ENCODE data around the gene IGF2BP2. TPM values are rescaled to one million over a fixed set of nuclear protein-coding genes. Genes with fewer than 3 reads are reported as not detected.

IGF2BP2 gene
- total and polyA plus RNA-seq, 2 of the 8 experiments (the other 6 are each of a cell fraction or from before 2014, with no cell fraction given): 7.4 to 121 TPM

DNA sequence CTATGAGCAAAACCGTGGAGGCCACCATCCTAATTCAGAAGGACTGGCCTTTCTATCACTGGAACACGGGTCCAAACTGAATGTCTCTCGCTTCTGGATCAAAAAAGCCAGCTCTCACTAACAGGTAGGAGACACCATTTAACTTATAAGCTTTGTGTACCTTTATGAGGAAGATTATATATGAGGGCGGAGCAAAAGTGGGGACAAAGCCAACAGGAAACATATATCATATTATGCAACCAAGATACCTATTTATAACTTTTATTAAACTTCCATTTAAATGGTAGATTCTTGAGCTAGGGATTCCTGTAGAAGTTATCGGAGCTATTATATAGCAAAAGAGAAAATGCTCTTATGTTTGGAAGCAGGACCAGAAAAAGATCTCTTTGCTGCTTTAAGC, 78.4 kb downstream of the IGF2BP2 start:
- no peaks in the 10 kb centered on the region for H3K27me3 ChIP-seq (replicated peaks in 1 of 4; ENCODE audit: control insufficient read depth in 3 of 4, extremely low read depth in 1 of 4, insufficient read depth in 3 of 4, low read length in 3 of 4)
- CTCF ChIA-PET (ENCODE audit: partially characterized antibody): interaction anchor here (0.6 to 21.4 kb wide), 13 partner anchors 10 to 166 kb away, joined by 3 to 345 read pairs (median 4); no protein-coding TSS in a partner anchor
- no peaks in the 10 kb centered on the region for H3K23me2 ChIP-seq (ENCODE audit: low read depth, low read length)
- H3K14ac ChIP-seq (ENCODE audit: insufficient read length): no peak overlapping the region
- DNase-seq (ENCODE audit: low read depth in 1 of 2, low spot score in 2 of 2) (no peak), FAIRE-seq (no peak)
- H2BK12ac ChIP-seq (ENCODE audit: low read depth, low read length): no peak overlapping the region
- H2BK120ac ChIP-seq (replicated peaks; ENCODE audit: low read depth, low read length): no peak overlapping the region
- H4K20me1 ChIP-seq (replicated peaks in 1 of 2; ENCODE audit: control insufficient read depth in 1 of 2, insufficient read depth in 2 of 2, low read length in 2 of 2): peaks cover 15 to 16% of the 10 kb centered on the region in 2 experiments
- peaks cover 7 to 94% of the 10 kb centered on the region in 2 experiments; a peak in 3 of 4 replicates for H3K79me2 ChIP-seq (ENCODE audit: control insufficient read depth in 1 of 2, insufficient read depth in 2 of 2, low read length in 2 of 2)
- H2BK15ac ChIP-seq (ENCODE audit: low read length): no peak overlapping the region
- no peak overlapping the region; a peak in 1 of 7 replicates for H3K9ac ChIP-seq (replicated peaks in 1 of 4; ENCODE audit: extremely low read depth in 1 of 4, low read depth in 3 of 4, low read length in 3 of 4)
- no peak overlapping the region for H3K56ac ChIP-seq (replicated peaks; ENCODE audit: insufficient read length, low read depth, low read length)
- no peak overlapping the region for H3K18ac ChIP-seq (ENCODE audit: extremely low read depth, low read length)
- no peak overlapping the region for H2AFZ ChIP-seq (ENCODE audit: low read length)
- H2BK5ac ChIP-seq (ENCODE audit: low read depth, low read length): no peak overlapping the region
- H4K91ac ChIP-seq (replicated peaks; ENCODE audit: insufficient read length, low read length): no peak overlapping the region
- H3K79me1 ChIP-seq (ENCODE audit: low read depth, low read length): peaks cover 5% of the 10 kb centered on the region; the same call in 1 of the 2 replicates
- H3K4me1 ChIP-seq (replicated peaks in 1 of 4; ENCODE audit: control insufficient read depth in 3 of 4, insufficient read depth in 4 of 4, low read length in 3 of 4): peaks cover 2 to 26% (median 9%) of the 10 kb centered on the region in 4 experiments; a peak in 5 of 7 replicates
- H2BK20ac ChIP-seq (ENCODE audit: low read length): no peak overlapping the region
- no peak overlapping the region for H3K4me3 ChIP-seq (ENCODE audit: extremely low read depth in 1 of 4, insufficient read depth in 2 of 4, low read depth in 3 of 4, low read length in 4 of 4)
- no peaks in the 10 kb centered on the region for H3K9me3 ChIP-seq (ENCODE audit: insufficient read depth in 2 of 2, low read depth in 1 of 2, low read length in 1 of 2)
- no peak overlapping the region for H3K27ac ChIP-seq (ENCODE audit: low read depth, low read length)
- POLR2A ChIA-PET (ENCODE audit: partially characterized antibody): interaction anchor here (0.6 to 3.1 kb wide), 8 partner anchors 12 to 190 kb away, joined by 3 to 14 read pairs (median 3); no protein-coding TSS in a partner anchor
- no peak overlapping the region for H3K23ac ChIP-seq (ENCODE audit: insufficient read length)
- no peak overlapping the region for H4K5ac ChIP-seq (ENCODE audit: insufficient read length, low read depth, low read length)
- H3K4me2 ChIP-seq (ENCODE audit: insufficient read depth in 1 of 2, low read depth in 2 of 2, low read length in 2 of 2): no peak overlapping the region
- no peak overlapping the region for H2AK5ac ChIP-seq (ENCODE audit: low read depth, low read length)
- no peaks in the 10 kb centered on the region for H3K36me3 ChIP-seq (ENCODE audit: control insufficient read depth in 2 of 4, insufficient read depth in 4 of 4, low read length in 3 of 4)
- no peak overlapping the region for H3K4ac ChIP-seq (replicated peaks; ENCODE audit: insufficient read length, low read depth, low read length)
- no peak overlapping the region for H4K8ac ChIP-seq (ENCODE audit: extremely low read depth, insufficient read depth, low read length)
- WGBS, 2 experiments (ENCODE audit: extremely low coverage in 1 of 2, insufficient coverage in 1 of 2, insufficient read length in 1 of 2, insufficient replicate concordance in 2 of 2, low coverage in 1 of 2, low lambda C conversion rate in 2 of 2, missing lambda C conversion rate in 1 of 2): 91% methylated on average over 5 of the region's 5 CpGs; no CpG with 5 or more reads in 1 of the 2 experiments
- TF ChIP-seq EP300 (IDR thresholded peaks at IDR 0.05; ENCODE audit: borderline replicate concordance in 1 of 2, low read depth in 2 of 2, low read length in 2 of 2) (no peak), PHF8 (conservative IDR thresholded peaks at IDR 0.05; ENCODE audit: low read depth, low read length) (no peak), TBP (IDR thresholded peaks at IDR 0.05; ENCODE audit: low read depth, low read length) (no peak), KDM5A (IDR thresholded peaks at IDR 0.05; ENCODE audit: low read length) (no peak), SP2 (IDR thresholded peaks at IDR 0.05; ENCODE audit: low read length) (no peak), TAF1 (IDR thresholded peaks at IDR 0.05; ENCODE audit: low read depth, low read length) (no peak), JUN (IDR thresholded peaks at IDR 0.05; ENCODE audit: low read depth, low read length) (no peak), SUZ12 (IDR thresholded peaks at IDR 0.05; ENCODE audit: low read length) (no peak), RFX5 (IDR thresholded peaks at IDR 0.05; ENCODE audit: borderline replicate concordance, low read depth, low read length) (no peak), MAFK (IDR thresholded peaks at IDR 0.05; ENCODE audit: low read depth, low read length) (no peak), GTF2F1 (IDR thresholded peaks at IDR 0.05; ENCODE audit: borderline replicate concordance, low read depth, low read length) (no peak), EZH2 (IDR thresholded peaks at IDR 0.05; ENCODE audit: low read depth, low read length, severe bottlenecking) (no peak)
- TF ChIP-seq, protein P1, sequence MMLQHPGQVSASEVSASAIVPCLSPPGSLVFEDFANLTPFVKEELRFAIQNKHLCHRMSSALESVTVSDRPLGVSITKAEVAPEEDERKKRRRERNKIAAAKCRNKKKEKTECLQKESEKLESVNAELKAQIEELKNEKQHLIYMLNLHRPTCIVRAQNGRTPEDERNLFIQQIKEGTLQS (IDR thresholded peaks at IDR 0.05; ENCODE audit: insufficient read depth, low read depth, low read length): no peak

All from H1 (cell line).